Measurements from ENCODE around the gene TMEM106A. TPM values are rescaled to one million over a fixed set of nuclear protein-coding genes. Genes with fewer than 3 reads are reported as not detected.

Gene TMEM106A
- total RNA-seq, 1 donor from 2014 or later = 17.9 TPM

Other genes starting within 250 kb of the TMEM106A start
- 25.2 TPM for gene AARSD1, start 247.4 kb upstream of the TMEM106A start, total RNA-seq
- 0.27 TPM for gene PTGES3L, start 231.8 kb upstream of the TMEM106A start, total RNA-seq
- gene RUNDC1, start 231.3 kb upstream of the TMEM106A start, total RNA-seq = 17.1 TPM
- 810 TPM for gene RPL27, start 213.5 kb upstream of the TMEM106A start, total RNA-seq
- gene IFI35, start 205.1 kb upstream of the TMEM106A start, total RNA-seq = 61.5 TPM
- gene VAT1, start 189.5 kb upstream of the TMEM106A start, total RNA-seq = 382 TPM
- 0.53 TPM for gene RND2, start 186.6 kb upstream of the TMEM106A start, total RNA-seq
- gene BRCA1, start 86.5 kb upstream of the TMEM106A start, total RNA-seq = 7.4 TPM
- gene NBR1, start 40.7 kb upstream of the TMEM106A start, total RNA-seq = 93.3 TPM
- not detected for gene CCDC200, start 16.7 kb downstream of the TMEM106A start, total RNA-seq
- gene RNU2-1, start 22.1 kb downstream of the TMEM106A start, total RNA-seq = 8,279 TPM
- gene ARL4D, start 187.1 kb downstream of the TMEM106A start, total RNA-seq = 12.9 TPM

Measured in lower lobe of right lung (tissue), 1 donor.